GM12872 (cell line): ENCODE data around the gene FAM124A.

Experiments used
- TF ChIP-seq, protein P1 (sequence below): IDR thresholded peaks from 3 replicates; pipeline ENCODE4 v1.5.1; 2011; ENCODE audit warnings: low read depth, mild to moderate bottlenecking, low read length, moderate library complexity; ENCODE audit not compliant: insufficient read depth

FAM124A gene

GRCh38 chr13:51282322-51282721, 60.1 kb downstream of the FAM124A start:
- TF ChIP-seq, protein P1, sequence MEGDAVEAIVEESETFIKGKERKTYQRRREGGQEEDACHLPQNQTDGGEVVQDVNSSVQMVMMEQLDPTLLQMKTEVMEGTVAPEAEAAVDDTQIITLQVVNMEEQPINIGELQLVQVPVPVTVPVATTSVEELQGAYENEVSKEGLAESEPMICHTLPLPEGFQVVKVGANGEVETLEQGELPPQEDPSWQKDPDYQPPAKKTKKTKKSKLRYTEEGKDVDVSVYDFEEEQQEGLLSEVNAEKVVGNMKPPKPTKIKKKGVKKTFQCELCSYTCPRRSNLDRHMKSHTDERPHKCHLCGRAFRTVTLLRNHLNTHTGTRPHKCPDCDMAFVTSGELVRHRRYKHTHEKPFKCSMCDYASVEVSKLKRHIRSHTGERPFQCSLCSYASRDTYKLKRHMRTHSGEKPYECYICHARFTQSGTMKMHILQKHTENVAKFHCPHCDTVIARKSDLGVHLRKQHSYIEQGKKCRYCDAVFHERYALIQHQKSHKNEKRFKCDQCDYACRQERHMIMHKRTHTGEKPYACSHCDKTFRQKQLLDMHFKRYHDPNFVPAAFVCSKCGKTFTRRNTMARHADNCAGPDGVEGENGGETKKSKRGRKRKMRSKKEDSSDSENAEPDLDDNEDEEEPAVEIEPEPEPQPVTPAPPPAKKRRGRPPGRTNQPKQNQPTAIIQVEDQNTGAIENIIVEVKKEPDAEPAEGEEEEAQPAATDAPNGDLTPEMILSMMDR: no peak

GRCh38 chr13:51283371-51283770, 61.2 kb downstream of the FAM124A start:
- TF ChIP-seq, protein P1: no peak

GRCh38 chr13:51284339-51284738, 62.1 kb downstream of the FAM124A start:
- TF ChIP-seq, protein P1: no peak

DNA sequence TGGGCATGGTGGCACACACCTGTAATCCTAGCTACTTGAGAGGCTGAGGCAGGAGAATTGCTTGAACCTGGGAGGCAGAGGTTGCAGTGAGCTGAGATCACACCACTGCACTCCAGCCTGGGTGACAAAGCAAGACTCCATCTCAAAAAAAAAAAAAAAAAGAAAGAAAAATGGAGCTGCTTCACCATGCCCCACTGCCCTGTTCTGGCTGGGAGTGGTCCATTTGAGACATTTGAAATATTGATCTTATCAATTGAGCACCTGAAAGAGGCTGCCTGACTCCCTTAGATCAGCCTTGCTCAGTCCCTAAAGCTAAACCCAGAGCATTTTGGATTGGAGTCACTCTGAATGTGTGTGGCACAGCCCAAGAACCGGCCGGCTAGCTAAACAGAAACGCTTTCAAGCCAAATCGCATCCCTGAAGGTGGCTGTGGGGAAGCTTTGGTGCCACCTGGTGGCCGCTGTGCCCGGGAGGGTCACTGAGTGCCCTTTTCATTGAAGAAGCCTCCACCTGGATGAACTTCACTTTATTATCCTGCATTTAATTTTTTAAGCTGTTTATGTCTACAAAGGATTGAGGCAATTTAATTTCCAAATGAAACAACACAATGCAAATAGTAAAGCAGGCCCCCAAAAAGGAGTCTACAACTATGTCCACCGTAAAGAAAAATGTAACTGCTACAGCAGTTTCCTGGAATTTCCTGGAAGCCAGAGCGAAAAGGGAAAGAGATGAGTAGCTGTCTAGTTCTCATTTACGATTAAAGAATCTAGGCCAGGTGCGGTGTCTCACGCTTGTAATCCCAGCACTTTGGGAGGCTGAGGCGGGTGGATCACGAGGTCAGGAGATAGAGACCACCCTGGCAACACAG, 64.2 kb downstream of the FAM124A start:
- TF ChIP-seq, protein P1: peak; percentile 96

DNA sequence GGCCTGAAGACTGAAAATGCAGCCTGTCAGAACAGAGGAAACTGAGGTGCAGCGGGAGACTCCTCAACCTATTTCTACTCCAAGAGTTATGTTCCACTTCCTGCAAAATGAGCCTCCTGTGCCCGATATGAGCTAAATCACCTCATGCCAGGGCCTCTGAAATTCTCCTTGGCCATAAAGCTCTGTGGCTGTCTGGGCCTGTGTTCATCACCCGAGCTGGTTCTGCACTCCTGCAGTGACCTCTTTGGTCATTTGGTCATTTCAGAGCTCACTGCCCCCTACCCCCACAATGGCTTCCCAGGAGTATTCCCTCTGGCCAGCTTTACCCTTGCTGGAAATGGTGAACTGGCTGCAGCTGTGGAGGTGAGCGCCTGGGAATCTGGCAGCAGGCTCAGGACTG, 65.6 kb downstream of the FAM124A start:
- TF ChIP-seq, protein P1: no peak

DNA sequence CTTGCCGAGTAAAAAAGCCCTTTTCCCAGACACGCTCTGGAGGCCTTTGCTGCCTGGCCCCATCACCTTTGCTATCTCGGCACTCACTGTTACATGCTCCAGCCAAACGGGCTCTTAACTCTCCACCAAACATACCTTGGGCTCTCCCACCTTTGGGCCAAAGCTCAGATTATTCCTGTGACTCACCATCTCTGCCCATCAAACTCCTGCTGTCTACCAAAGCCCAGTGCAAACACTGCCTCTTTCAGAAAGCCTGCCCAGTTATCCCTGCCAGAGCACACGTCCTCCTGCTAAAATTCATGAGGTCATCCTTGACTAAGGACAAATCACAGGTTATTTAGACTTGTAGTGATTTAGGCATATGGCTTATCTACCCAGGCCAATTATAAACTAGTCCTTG, 69.1 kb downstream of the FAM124A start:
- TF ChIP-seq, protein P1: no peak

- TF ChIP-seq, protein P1: no peak
Observed at GRCh38 chr13:51292000-51292565, 69.9 kb downstream of the FAM124A start.
